Gastrocnemius medialis (tissue), 4 donors: ENCODE measurements around the gene KIN. TPM values are rescaled to one million over a fixed set of nuclear protein-coding genes. Genes with fewer than 3 reads are reported as not detected.

Experiments used
- ATAC-seq, 2 donors: fragments of 150-250 bp; one replicate each; pipeline ENCODE4 v1.9.1; 2016
- DNase-seq, 2 donors: peaks; one replicate each; pipeline ENCODE4 v3.0.0-alpha.2; 2019
- H3K27ac ChIP-seq, 4 donors: fragments of 200-600 bp; sonication (generic); 1 replicate in 1 of 4; 2 replicates in 3 of 4; pipeline ENCODE4 v1.5.1; 2016 to 2018; ENCODE audit warnings: mild to moderate bottlenecking in 2 of 4, moderate library complexity in 1 of 4
- H3K27me3 ChIP-seq, 3 donors: fragments of 200-600 bp; sonication (generic) in 2 of 3; 1 replicate in 1 of 3; 2 replicates in 2 of 3; pipeline versions ENCODE4 v1.5.1 to v1.6.0; 2016 to 2019; ENCODE audit warnings: mild to moderate bottlenecking in 1 of 3, moderate library complexity in 1 of 3
- H3K36me3 ChIP-seq, 2 donors: fragments of 200-600 bp; sonication (generic) in 1 of 2; one replicate each; pipeline ENCODE4 v1.5.1; 2017 to 2018
- H3K4me1 ChIP-seq, 2 donors: fragments of 200-600 bp; sonication (generic) in 1 of 2; one replicate each; pipeline ENCODE4 v1.5.1; 2016 to 2017; ENCODE audit warnings: mild to moderate bottlenecking in 2 of 2
- H3K4me3 ChIP-seq, 4 donors: fragments of 200-600 bp; sonication (generic) in 3 of 4; 1 replicate in 1 of 4; 2 replicates in 3 of 4; pipeline ENCODE4 v1.5.1; 2016 to 2019; ENCODE audit warnings: mild to moderate bottlenecking in 2 of 4
- H3K9me3 ChIP-seq, 3 donors: fragments of 200-600 bp; sonication (generic) in 2 of 3; 1 replicate in 1 of 3; 2 replicates in 2 of 3; pipeline ENCODE4 v1.5.1; 2016 to 2019
- CTCF ChIP-seq, 5 experiments: fragments of 450-650 bp in 3 of 5; fragments of 200-600 bp in 2 of 5; sonication (generic) in 2 of 5; IDR thresholded peaks in 4 of 5; conservative IDR thresholded peaks in 1 of 5; 1 replicate in 4 of 5; 2 replicates in 1 of 5; pipeline ENCODE4 v1.5.1; 2016 to 2019; ENCODE audit warnings: antibody characterized with exemption in 5 of 5, mild to moderate bottlenecking in 3 of 5, moderate library complexity in 3 of 5
- POLR2A ChIP-seq, 2 donors: fragments of 450-650 bp; IDR thresholded peaks; one replicate each; pipeline ENCODE4 v1.6.1; 2017; ENCODE audit warnings: antibody characterized with exemption in 2 of 2, mild to moderate bottlenecking in 2 of 2, moderate library complexity in 2 of 2
- in situ Hi-C, 4 donors: fragments of 200-750 bp; cut with MboI; loops; one replicate each; pipeline versions ENCODE4 v1.15.0 to v1.8.0; 2017; ENCODE audit warnings: low sequenced_read_pairs in 4 of 4
- intact Hi-C: fragments of 100-400 bp; cut with DNase I; formaldehyde crosslinking; loops from one replicate; pipeline ENCODE4 v1.15.1; 2023; ENCODE audit warnings: low total_unique reads
- total RNA-seq, 4 donors: library from RNA; depleted of rRNA; stranded (reverse); fragments of >200 nt; gene quantifications; one replicate each; pipeline versions ENCODE4 v1.1.0 to v1.2.3, GENCODE V29; 2016

KIN gene
- total RNA-seq, 4 donors from 2014 or later: 1.7 to 11.4 (median 8.7) TPM

GRCh38 chr10:7707102-7707501, 80.7 kb downstream of the KIN start:
- Histone ChIP-seq H3K36me3 (no peaks in the 10 kb centered on the region), H3K27me3 (peaks cover 0 to 3% (median 2%) of the 10 kb centered on the region in 3 donors), H3K9me3 (no peaks in the 10 kb centered on the region), H3K4me3 (no peak overlapping the region), H3K4me1 (no peaks in the 10 kb centered on the region), H3K27ac (no peak overlapping the region)
- intact Hi-C loops (no loop called here), in situ Hi-C loops (no loop called here)
- no peak for DNase-seq
- TF ChIP-seq POLR2A (IDR thresholded peaks at IDR 0.05): no peak
- TF ChIP-seq CTCF (IDR thresholded peaks at IDR 0.05 in 4 of 5, conservative IDR thresholded peaks at IDR 0.05 in 1 of 5): no peak
- ATAC-seq: no peak

- in situ Hi-C loops (no loop called here), intact Hi-C loops (no loop called here)
- Histone ChIP-seq H3K27ac (no peak overlapping the region), H3K9me3 (no peaks in the 10 kb centered on the region), H3K4me3 (no peak overlapping the region), H3K27me3 (peaks cover 0 to 3% (median 2%) of the 10 kb centered on the region in 3 donors), H3K36me3 (no peaks in the 10 kb centered on the region), H3K4me1 (no peaks in the 10 kb centered on the region)
- no peak for ATAC-seq
- TF ChIP-seq POLR2A (IDR thresholded peaks at IDR 0.05) (no peak), CTCF (IDR thresholded peaks at IDR 0.05 in 4 of 5, conservative IDR thresholded peaks at IDR 0.05 in 1 of 5) (no peak)
- no peak for DNase-seq
These were observed 81.2 kb downstream of the KIN start for GRCh38 chr10:7706534-7707073.

GRCh38 chr10:7705341-7705740, 82.5 kb downstream of the KIN start:
- Histone ChIP-seq H3K27me3 (peaks cover 0 to 3% (median 2%) of the 10 kb centered on the region in 3 donors), H3K4me1 (no peaks in the 10 kb centered on the region), H3K27ac (no peak overlapping the region), H3K9me3 (no peaks in the 10 kb centered on the region), H3K4me3 (no peak overlapping the region), H3K36me3 (no peaks in the 10 kb centered on the region)
- no peak for TF ChIP-seq POLR2A (IDR thresholded peaks at IDR 0.05)
- no peak for TF ChIP-seq CTCF (IDR thresholded peaks at IDR 0.05 in 4 of 5, conservative IDR thresholded peaks at IDR 0.05 in 1 of 5)
- intact Hi-C loops (no loop called here), in situ Hi-C loops (no loop called here)
- no peak for DNase-seq
- no peak for ATAC-seq

- Histone ChIP-seq H3K4me1 (no peaks in the 10 kb centered on the region), H3K9me3 (no peaks in the 10 kb centered on the region), H3K27ac (no peak overlapping the region), H3K4me3 (no peak overlapping the region), H3K27me3 (peaks cover 0 to 3% (median 2%) of the 10 kb centered on the region in 3 donors), H3K36me3 (no peaks in the 10 kb centered on the region)
- DNase-seq: no peak
- ATAC-seq: no peak
- in situ Hi-C loops: no loop called here
- TF ChIP-seq CTCF (IDR thresholded peaks at IDR 0.05 in 4 of 5, conservative IDR thresholded peaks at IDR 0.05 in 1 of 5): no peak
- TF ChIP-seq POLR2A (IDR thresholded peaks at IDR 0.05): no peak
- intact Hi-C loops: no loop called here
These were observed 83.4 kb downstream of the KIN start for GRCh38 chr10:7704071-7705016.
